Measurements from ENCODE around the gene B4GALT5.
"Not testable (repeated sequence)": the region's sequence is repeated elsewhere in the genome, so short reads cannot be mapped to it uniquely, and the experiment has no call there.

B4GALT5 gene

GRCh38 chr20:49729780-49730179 is 16.1 kb upstream of the B4GALT5 start:
- DNase-seq = no peak

- no peak for DNase-seq
Observed at GRCh38 chr20:49727894-49728885, 14.5 kb upstream of the B4GALT5 start.

- DNase-seq = no peak
Observed at GRCh38 chr20:49727478-49727877, 13.8 kb upstream of the B4GALT5 start.

- no peak for DNase-seq
Observed at GRCh38 chr20:49725694-49726093, 12.0 kb upstream of the B4GALT5 start.

- not testable (repeated sequence) for DNase-seq
Observed at GRCh38 chr20:49725224-49725606, 11.5 kb upstream of the B4GALT5 start.

GRCh38 chr20:49724408-49725223 is 10.9 kb upstream of the B4GALT5 start:
- DNase-seq = peak in 1 of 14 donors; percentile 20

GRCh38 chr20:49723758-49724157 is 10.1 kb upstream of the B4GALT5 start:
- not testable (repeated sequence) for DNase-seq

GRCh38 chr20:49721326-49721725 is 7.6 kb upstream of the B4GALT5 start:
- DNase-seq = not testable (repeated sequence)

GRCh38 chr20:49715466-49715865 is 1.8 kb upstream of the B4GALT5 start:
- no peak for DNase-seq

GRCh38 chr20:49712996-49713752 is 504 bp downstream of the B4GALT5 start:
- peak in 7 of 14 donors; percentile 16 to 70 (median 50) for DNase-seq

GRCh38 chr20:49712646-49712995 is 1.1 kb downstream of the B4GALT5 start:
- peak in 1 of 14 donors; percentile 36 for DNase-seq

GRCh38 chr20:49712118-49712517 is 1.6 kb downstream of the B4GALT5 start:
- DNase-seq = no peak

- DNase-seq = peak in 1 of 14 donors; percentile 49
Observed at GRCh38 chr20:49711667-49711987, 2.1 kb downstream of the B4GALT5 start.

- no peak for DNase-seq
Observed at GRCh38 chr20:49710971-49711666, 2.6 kb downstream of the B4GALT5 start.

- no peak for DNase-seq
Observed at GRCh38 chr20:49707118-49707517, 6.6 kb downstream of the B4GALT5 start.

GRCh38 chr20:49706630-49707091 is 7.0 kb downstream of the B4GALT5 start:
- no peak for DNase-seq

GRCh38 chr20:49705893-49706292 is 7.8 kb downstream of the B4GALT5 start:
- DNase-seq = not testable (repeated sequence)

GRCh38 chr20:49705358-49705757 is 8.3 kb downstream of the B4GALT5 start:
- DNase-seq = no peak

GRCh38 chr20:49704932-49705336 is 8.7 kb downstream of the B4GALT5 start:
- no peak for DNase-seq

- DNase-seq = no peak
Observed at GRCh38 chr20:49701916-49702315, 11.8 kb downstream of the B4GALT5 start.

- peak in 1 of 14 donors; percentile 67 for DNase-seq
Observed at GRCh38 chr20:49701241-49701790, 12.4 kb downstream of the B4GALT5 start.
